IMR-90 (cell line): ENCODE data around the gene SOWAHD. TPM values are rescaled to one million over a fixed set of nuclear protein-coding genes. Genes with fewer than 3 reads are reported as not detected.

Source experiments
- ATAC-seq: fragments of 200-7000 bp; cut with Tn5 transposase; 2 replicates; pipeline ENCODE4 v1.9.1; 2020; ENCODE audit warnings: low read depth, mild to moderate bottlenecking, moderate library complexity
- BruUV-seq: library from RNA; stranded (reverse); fragments of 400-500 nt; replicated peaks from 2 replicates; lab custom pipeline; 2021; lab: Mats Ljungman, UMichigan
- CTCF ChIA-PET: fragments of 300-600 bp; formaldehyde crosslinking; extraction: SDS; loops from one replicate; lab custom pipeline; 2021; ENCODE audit warnings: antibody characterized with exemption; lab: Yijun Ruan, JAX
- POLR2A ChIA-PET: fragments of 300-600 bp; sonication (Branson Sonifier 250); formaldehyde crosslinking; loops from one replicate; lab custom pipeline; 2022; ENCODE audit warnings: antibody characterized with exemption; ENCODE audit not compliant: unreplicated experiment; lab: Charles Lee
- DNase-seq: peaks from one replicate; pipeline ENCODE4 v3.0.0; 2013
- H2AFZ ChIP-seq: replicated peaks from 2 replicates; pipeline ENCODE3; 2013; ENCODE audit warnings: low read length, mild to moderate bottlenecking; ENCODE audit not compliant: poor library complexity
- H2AK5ac ChIP-seq: 2 replicates; pipeline ENCODE4 v1.6.1; 2013; ENCODE audit warnings: low read depth, low read length, inconsistent platforms
- H2AK9ac ChIP-seq: replicated peaks from 2 replicates; pipeline ENCODE3; 2013; ENCODE audit warnings: mild to moderate bottlenecking, low read depth, low read length, moderate library complexity; ENCODE audit not compliant: poor library complexity
- H2BK120ac ChIP-seq: 2 replicates; pipeline ENCODE4 v1.6.1; 2013; ENCODE audit warnings: low read depth, low read length, inconsistent platforms
- H2BK15ac ChIP-seq: 3 replicates; pipeline ENCODE4 v1.6.1; 2013; ENCODE audit warnings: low read depth, low read length, inconsistent platforms
- H2BK20ac ChIP-seq: 2 replicates; pipeline ENCODE4 v1.6.1; 2013; ENCODE audit warnings: low read depth, mild to moderate bottlenecking, inconsistent platforms, low read length, moderate library complexity
- H2BK5ac ChIP-seq: 2 replicates; pipeline ENCODE4 v1.6.1; 2013; ENCODE audit warnings: mild to moderate bottlenecking, low read depth, low read length, inconsistent platforms; ENCODE audit not compliant: poor library complexity, severe bottlenecking
- H3K14ac ChIP-seq: replicated peaks from 2 replicates; pipeline ENCODE4 v1.6.1; 2013; ENCODE audit warnings: low read depth, low read length, inconsistent platforms
- H3K18ac ChIP-seq: 2 replicates; pipeline ENCODE4 v1.6.1; 2013; ENCODE audit warnings: low read depth, low read length, control low read depth
- H3K23ac ChIP-seq: 2 replicates; pipeline ENCODE4 v1.6.1; 2013; ENCODE audit warnings: low read depth, low read length, inconsistent platforms
- H3K27ac ChIP-seq: 2 replicates; pipeline ENCODE4 v1.5.1; 2013; ENCODE audit warnings: mild to moderate bottlenecking, control low read depth, low read length; ENCODE audit not compliant: insufficient read depth
- H3K27me3 ChIP-seq: 2 replicates; pipeline ENCODE4 v1.6.1; 2013; ENCODE audit warnings: low read length; ENCODE audit not compliant: control insufficient read depth, insufficient read depth
- H3K36me3 ChIP-seq: 2 replicates; pipeline ENCODE4 v1.6.1; 2013; ENCODE audit warnings: low read length, mixed read lengths; ENCODE audit not compliant: control insufficient read depth, insufficient read depth
- H3K4ac ChIP-seq: 2 replicates; pipeline ENCODE4 v1.6.1; 2013; ENCODE audit warnings: low read depth, low read length, inconsistent platforms
- H3K4me1 ChIP-seq: 2 replicates; pipeline ENCODE4 v1.6.1; 2013; ENCODE audit warnings: low read length, mixed read lengths; ENCODE audit not compliant: control insufficient read depth, insufficient read depth
- H3K4me2 ChIP-seq: 2 replicates; pipeline ENCODE4 v1.6.1; 2013; ENCODE audit warnings: low read depth, mild to moderate bottlenecking, control low read depth, low read length, moderate library complexity
- H3K4me3 ChIP-seq: 2 replicates; pipeline ENCODE4 v1.5.1; 2013; ENCODE audit warnings: low read depth, mild to moderate bottlenecking, control low read depth, low read length, moderate library complexity; ENCODE audit not compliant: insufficient read depth
- H3K56ac ChIP-seq: 2 replicates; pipeline ENCODE4 v1.6.1; 2013; ENCODE audit warnings: low read length, inconsistent platforms; ENCODE audit not compliant: insufficient read depth; ENCODE audit errors: extremely low read depth
- H3K79me1 ChIP-seq, 2 experiments: 2 replicates each; pipeline ENCODE4 v1.6.1; 2013; ENCODE audit warnings: low read length in 2 of 2, inconsistent platforms in 1 of 2, low read depth in 1 of 2
- H3K9ac ChIP-seq: 2 replicates; pipeline ENCODE4 v1.6.1; 2013; ENCODE audit warnings: low read depth, low read length, control low read depth
- H3K9me1 ChIP-seq: 2 replicates; pipeline ENCODE4 v1.6.1; 2013; ENCODE audit warnings: low read length, inconsistent platforms; ENCODE audit not compliant: insufficient read depth
- H3K9me3 ChIP-seq: 2 replicates; pipeline ENCODE4 v1.6.1; 2013; ENCODE audit warnings: low read length; ENCODE audit not compliant: control insufficient read depth, insufficient read depth
- H4K20me1 ChIP-seq: 2 replicates; pipeline ENCODE4 v1.6.1; 2013; ENCODE audit warnings: low read length, inconsistent platforms; ENCODE audit not compliant: insufficient read depth
- H4K5ac ChIP-seq: 2 replicates; pipeline ENCODE4 v1.6.1; 2013; ENCODE audit warnings: mild to moderate bottlenecking, low read depth, low read length, control low read depth
- H4K8ac ChIP-seq, 2 experiments: 2 replicates each; pipeline ENCODE4 v1.6.1; 2013; ENCODE audit warnings: low read depth in 2 of 2, low read length in 2 of 2, control low read depth in 1 of 2, inconsistent platforms in 1 of 2
- H4K91ac ChIP-seq: 2 replicates; pipeline ENCODE4 v1.6.1; 2013; ENCODE audit warnings: low read depth, low read length, inconsistent platforms; ENCODE audit not compliant: insufficient read depth
- BHLHE40 ChIP-seq: fragments of 150-350 bp; IDR thresholded peaks from 2 replicates; pipeline ENCODE4 v1.6.1; 2016; ENCODE audit warnings: mild to moderate bottlenecking, low read depth, low read length
- FOS ChIP-seq: fragments of 150-350 bp; IDR thresholded peaks from 2 replicates; pipeline ENCODE4 v1.6.1; 2016; ENCODE audit warnings: low read depth, low read length
- MXI1 ChIP-seq: IDR thresholded peaks from 2 replicates; pipeline ENCODE4 v1.6.1; 2012; ENCODE audit warnings: low read depth, mild to moderate bottlenecking, low read length, moderate library complexity, borderline replicate concordance
- NFE2L2 ChIP-seq: fragments of 150-350 bp; IDR thresholded peaks from 2 replicates; pipeline ENCODE4 v1.6.1; 2016; ENCODE audit warnings: low read depth, mild to moderate bottlenecking, low read length
- POLR2A ChIP-seq: IDR thresholded peaks from 2 replicates; pipeline ENCODE4 v1.6.1; 2012; ENCODE audit warnings: mild to moderate bottlenecking, low read depth, low read length
- RAD21 ChIP-seq: IDR thresholded peaks from 2 replicates; pipeline ENCODE4 v1.6.1; 2012; ENCODE audit warnings: low read length, improper control_type of control experiment
- RCOR1 ChIP-seq: IDR thresholded peaks from 2 replicates; pipeline ENCODE4 v1.6.1; 2012; ENCODE audit warnings: mild to moderate bottlenecking, low read length, improper control_type of control experiment; ENCODE audit not compliant: insufficient replicate concordance
- SMC3 ChIP-seq: fragments of 150-350 bp; IDR thresholded peaks from 2 replicates; pipeline ENCODE4 v1.6.1; 2016; ENCODE audit warnings: low read depth, mild to moderate bottlenecking, antibody characterized with exemption, low read length, moderate library complexity
- WGBS, 2 experiments: methylation state at CpG; one replicate each; pipeline versions ENCODE4 v1.1.5 to v1.1.7; 2013; ENCODE audit warnings: missing lambda C conversion rate in 2 of 2; ENCODE audit not compliant: insufficient read length in 1 of 2; ENCODE audit errors: extremely low coverage in 2 of 2; 5-methylcytosine and 5-hydroxymethylcytosine counted together
- dilution Hi-C: fragments of 300-500 bp; cut with HindIII; formaldehyde crosslinking; loops from one replicate; pipeline ENCODE4 v1.14.3; 2018; ENCODE audit warnings: low sequenced_read_pairs; ENCODE audit not compliant: unreplicated experiment
- in situ Hi-C: fragments of 300-500 bp; cut with MboI; formaldehyde crosslinking; loops from 3 replicates; pipeline ENCODE4 v1.14.3; 2019; ENCODE audit warnings: low sequenced_read_pairs, inconsistent platforms, mixed read lengths
- intact Hi-C: fragments of 100-400 bp; cut with micrococcal nuclease; formaldehyde crosslinking; loops from 2 replicates; pipeline ENCODE4 v1.10.0; 2022
- polyA plus RNA-seq, 3 experiments: library from polyadenylated mRNA; depleted of rRNA; stranded (reverse); fragments of >200 nt; gene quantifications; 2 replicates each; pipeline ENCODE4 v1.2.3, GENCODE V29; 2012; ENCODE audit warnings: low replicate concordance in 1 of 3
- total RNA-seq: library from RNA; depleted of rRNA; stranded (reverse); fragments of >200 nt; gene quantifications from 2 replicates; pipeline ENCODE4 v1.2.3, GENCODE V29; 2012
- TF ChIP-seq, protein P1 (sequence below): fragments of 150-350 bp; IDR thresholded peaks from 2 replicates; pipeline ENCODE4 v1.6.1; 2017; ENCODE audit warnings: mild to moderate bottlenecking, antibody characterized with exemption, low read length, low read depth
- TF ChIP-seq, protein P2 (sequence below): conservative IDR thresholded peaks from 2 replicates; pipeline ENCODE4 v1.5.1; 2012; ENCODE audit warnings: mild to moderate bottlenecking, low read depth, low read length, improper control_type of control experiment

Gene SOWAHD
- total and polyA plus RNA-seq, 2 of the 4 experiments (the other 2 are of a cell fraction) = 0.17 to 0.18 TPM

DNA sequence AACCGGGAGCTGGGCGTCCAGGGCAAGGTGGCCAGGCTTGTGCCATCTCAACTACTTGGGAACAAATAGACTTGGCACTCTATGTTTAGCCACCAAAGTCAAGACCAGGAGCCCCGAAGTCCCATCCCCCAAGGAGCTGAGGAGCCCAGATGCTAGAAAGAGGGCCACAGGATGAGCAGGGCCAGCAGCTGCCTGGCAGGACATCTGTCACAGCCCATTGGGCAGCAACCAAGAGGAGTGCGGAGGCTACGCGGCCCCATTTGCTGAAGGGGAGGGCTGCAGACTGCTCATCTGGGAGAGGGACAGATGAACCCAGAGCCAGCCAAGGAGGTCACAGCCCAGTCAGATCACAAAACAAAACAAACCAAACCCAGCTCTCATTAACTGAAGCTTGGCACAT lies 22.9 kb upstream of the SOWAHD start:
- Histone ChIP-seq H3K27ac (no peak overlapping the region), H3K79me1 (no peaks in the 10 kb centered on the region), H3K36me3 (no peaks in the 10 kb centered on the region), H3K27me3 (peaks cover 3% of the 10 kb centered on the region; the same call in 1 of the 2 replicates), H2BK5ac (no peak overlapping the region), H4K91ac (no peak overlapping the region), H3K9me1 (no peaks in the 10 kb centered on the region), H2BK20ac (no peak overlapping the region), H3K18ac (no peak overlapping the region), H2AK5ac (no peak overlapping the region), H3K9me3 (no peaks in the 10 kb centered on the region), H2BK120ac (no peak overlapping the region), H3K4me1 (peaks cover 5% of the 10 kb centered on the region; the same call in 1 of the 2 replicates), H3K14ac (no peak overlapping the region), H4K8ac (no peak overlapping the region), H2BK15ac (no peak overlapping the region), H3K9ac (no peak overlapping the region), H3K23ac (no peak overlapping the region), H4K20me1 (no peaks in the 10 kb centered on the region), H4K5ac (no peak overlapping the region), H3K56ac (no peak overlapping the region), H2AFZ (no peak overlapping the region), H3K4me3 (no peak overlapping the region), H3K4me2 (no peak overlapping the region), H3K4ac (no peak overlapping the region), H2AK9ac (no peak overlapping the region)
- ChIA-PET CTCF (interaction anchor here (1.1 kb wide), 1 partner anchor 219 kb away, joined by 3 read pairs; no protein-coding TSS in a partner anchor), POLR2A (no interaction called here)
- BruUV-seq = no TSS peak
- TF ChIP-seq BHLHE40 = no peak
- TF ChIP-seq POLR2A = no peak
- TF ChIP-seq FOS = no peak
- TF ChIP-seq RAD21 = no peak
- TF ChIP-seq, protein P1, sequence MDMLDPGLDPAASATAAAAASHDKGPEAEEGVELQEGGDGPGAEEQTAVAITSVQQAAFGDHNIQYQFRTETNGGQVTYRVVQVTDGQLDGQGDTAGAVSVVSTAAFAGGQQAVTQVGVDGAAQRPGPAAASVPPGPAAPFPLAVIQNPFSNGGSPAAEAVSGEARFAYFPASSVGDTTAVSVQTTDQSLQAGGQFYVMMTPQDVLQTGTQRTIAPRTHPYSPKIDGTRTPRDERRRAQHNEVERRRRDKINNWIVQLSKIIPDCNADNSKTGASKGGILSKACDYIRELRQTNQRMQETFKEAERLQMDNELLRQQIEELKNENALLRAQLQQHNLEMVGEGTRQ = no peak
- TF ChIP-seq, protein P2, sequence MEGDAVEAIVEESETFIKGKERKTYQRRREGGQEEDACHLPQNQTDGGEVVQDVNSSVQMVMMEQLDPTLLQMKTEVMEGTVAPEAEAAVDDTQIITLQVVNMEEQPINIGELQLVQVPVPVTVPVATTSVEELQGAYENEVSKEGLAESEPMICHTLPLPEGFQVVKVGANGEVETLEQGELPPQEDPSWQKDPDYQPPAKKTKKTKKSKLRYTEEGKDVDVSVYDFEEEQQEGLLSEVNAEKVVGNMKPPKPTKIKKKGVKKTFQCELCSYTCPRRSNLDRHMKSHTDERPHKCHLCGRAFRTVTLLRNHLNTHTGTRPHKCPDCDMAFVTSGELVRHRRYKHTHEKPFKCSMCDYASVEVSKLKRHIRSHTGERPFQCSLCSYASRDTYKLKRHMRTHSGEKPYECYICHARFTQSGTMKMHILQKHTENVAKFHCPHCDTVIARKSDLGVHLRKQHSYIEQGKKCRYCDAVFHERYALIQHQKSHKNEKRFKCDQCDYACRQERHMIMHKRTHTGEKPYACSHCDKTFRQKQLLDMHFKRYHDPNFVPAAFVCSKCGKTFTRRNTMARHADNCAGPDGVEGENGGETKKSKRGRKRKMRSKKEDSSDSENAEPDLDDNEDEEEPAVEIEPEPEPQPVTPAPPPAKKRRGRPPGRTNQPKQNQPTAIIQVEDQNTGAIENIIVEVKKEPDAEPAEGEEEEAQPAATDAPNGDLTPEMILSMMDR = no peak
- TF ChIP-seq SMC3 = no peak
- no peak for TF ChIP-seq RCOR1
- no peak for TF ChIP-seq NFE2L2
- TF ChIP-seq MXI1 = no peak
- dilution Hi-C loops = no loop called here
- ATAC-seq (no peak), DNase-seq (no peak)
- intact Hi-C loops = no loop called here
- in situ Hi-C loops = loop anchor here (25.0 kb wide), 1 partner anchor 223 kb away; no protein-coding TSS in a partner anchor
- no CpG with 5 or more reads among the region's 6 CpGs for WGBS, 2 experiments
